Osteocyte (in vitro differentiated cells): Measurements from ENCODE around the gene TTC33. TPM values are rescaled to one million over a fixed set of nuclear protein-coding genes. Genes with fewer than 3 reads are reported as not detected.
"Not testable (repeated sequence)": the region's sequence is repeated elsewhere in the genome, so short reads cannot be mapped to it uniquely, and the experiment has no call there.

Experiments used
- DNase-seq: peaks from one replicate; pipeline ENCODE4 v3.0.0; 2021; ENCODE audit warnings: mixed read lengths; ENCODE audit not compliant: unreplicated experiment; ENCODE audit errors: extremely low spot score
- H3K27ac Mint-ChIP-seq: one replicate; pipeline ENCODE4 v1.8.0; 2021; ENCODE audit warnings: mild to moderate bottlenecking, mixed read lengths; ENCODE audit not compliant: unreplicated experiment
- H3K27me3 Mint-ChIP-seq: one replicate; pipeline ENCODE4 v1.8.0; 2021; ENCODE audit warnings: mixed read lengths; ENCODE audit not compliant: unreplicated experiment
- H3K36me3 Mint-ChIP-seq: one replicate; pipeline ENCODE4 v1.8.0; 2021; ENCODE audit warnings: mixed read lengths; ENCODE audit not compliant: unreplicated experiment
- H3K4me1 Mint-ChIP-seq: one replicate; pipeline ENCODE4 v1.8.0; 2021; ENCODE audit warnings: mixed read lengths; ENCODE audit not compliant: unreplicated experiment
- H3K4me3 Mint-ChIP-seq: one replicate; pipeline ENCODE4 v1.8.0; 2021; ENCODE audit warnings: mild to moderate bottlenecking, moderate library complexity, mixed read lengths; ENCODE audit not compliant: unreplicated experiment
- H3K9me3 Mint-ChIP-seq: one replicate; pipeline ENCODE4 v1.8.0; 2021; ENCODE audit warnings: mixed read lengths; ENCODE audit not compliant: unreplicated experiment
- CTCF ChIP-seq: fragments of 200-600 bp; sonication (generic); IDR thresholded peaks from 2 replicates; pipeline ENCODE4 v1.5.0; 2021; ENCODE audit warnings: antibody characterized with exemption, mild to moderate bottlenecking, moderate library complexity
- total RNA-seq: library from RNA; stranded (reverse); gene quantifications from 2 replicates; pipeline ENCODE4 v1.2.1, GENCODE V29; 2021

TTC33 gene
- total RNA-seq, 1 donor from 2014 or later = 18.1 TPM

- peaks cover 3% of the 10 kb centered on the region for H3K9me3 Mint-ChIP-seq
- H3K27ac Mint-ChIP-seq = no peak overlapping the region
- peaks cover 23% of the 10 kb centered on the region for H3K4me1 Mint-ChIP-seq
- H3K36me3 Mint-ChIP-seq = no peaks in the 10 kb centered on the region
- TF ChIP-seq CTCF = no peak
- DNase-seq = no peak
- no peaks in the 10 kb centered on the region for H3K27me3 Mint-ChIP-seq
- no peak overlapping the region for H3K4me3 Mint-ChIP-seq
Measured at GRCh38 chr5:40656766-40657165, 99.0 kb downstream of the TTC33 start.

- not testable (repeated sequence) for H3K27me3 Mint-ChIP-seq, H3K36me3 Mint-ChIP-seq, H3K27ac Mint-ChIP-seq, DNase-seq, H3K4me3 Mint-ChIP-seq, H3K9me3 Mint-ChIP-seq
- H3K4me1 Mint-ChIP-seq = peaks cover 23% of the 10 kb centered on the region
Measured at GRCh38 chr5:40656091-40656490, 99.7 kb downstream of the TTC33 start.

GRCh38 chr5:40655138-40655537 is 100.6 kb downstream of the TTC33 start:
- no peak for TF ChIP-seq CTCF
- Mint-ChIP-seq H3K4me1 (peaks cover 23% of the 10 kb centered on the region), H3K27me3 (no peaks in the 10 kb centered on the region), H3K36me3 (no peaks in the 10 kb centered on the region), H3K4me3 (no peak overlapping the region), H3K27ac (no peak overlapping the region), H3K9me3 (peaks cover 3% of the 10 kb centered on the region)
- no peak for DNase-seq

- H3K4me1 Mint-ChIP-seq = peaks cover 23% of the 10 kb centered on the region
- peak overlapping the region; percentile 10 for H3K27ac Mint-ChIP-seq
- no peak overlapping the region for H3K4me3 Mint-ChIP-seq
Measured at GRCh38 chr5:40654377-40654991, 101.3 kb downstream of the TTC33 start.

GRCh38 chr5:40653221-40654022 is 102.3 kb downstream of the TTC33 start:
- no peak overlapping the region for H3K4me3 Mint-ChIP-seq
- TF ChIP-seq CTCF = no peak
- H3K36me3 Mint-ChIP-seq = no peaks in the 10 kb centered on the region
- no peak for DNase-seq
- no peak overlapping the region for H3K27ac Mint-ChIP-seq
- H3K27me3 Mint-ChIP-seq = no peaks in the 10 kb centered on the region
- peaks cover 3% of the 10 kb centered on the region for H3K9me3 Mint-ChIP-seq
- H3K4me1 Mint-ChIP-seq = peaks cover 23% of the 10 kb centered on the region

More at GRCh38 chr5:40654377-40654991, 101.3 kb downstream of the TTC33 start:
- no peak for TF ChIP-seq CTCF
- Mint-ChIP-seq H3K36me3 (no peaks in the 10 kb centered on the region), H3K9me3 (peaks cover 3% of the 10 kb centered on the region), H3K27me3 (no peaks in the 10 kb centered on the region)
- DNase-seq = no peak
